Renal cortex interstitium (tissue), 11 donors: ENCODE data around the gene SYNGR1. TPM values are rescaled to one million over a fixed set of nuclear protein-coding genes. Genes with fewer than 3 reads are reported as not detected.

Experiments used
- DNase-seq, 11 donors: peaks; one replicate each; pipeline ENCODE4 v3.0.0-alpha.2; 2013; ENCODE audit warnings: low read depth in 9 of 11, low spot score in 4 of 11; ENCODE audit errors: extremely low read depth in 1 of 11
- polyA plus RNA-seq, 3 donors: library from polyadenylated mRNA; unstranded; fragments of 120-200 nt; gene quantifications; one replicate each; pipeline ENCODE4 v1.2.1, GENCODE V29; 2013; ENCODE audit not compliant: insufficient read length in 3 of 3

SYNGR1 gene
- polyA plus RNA-seq, 3 donors = 15.7 to 28.4 (median 23.7) TPM

DNA sequence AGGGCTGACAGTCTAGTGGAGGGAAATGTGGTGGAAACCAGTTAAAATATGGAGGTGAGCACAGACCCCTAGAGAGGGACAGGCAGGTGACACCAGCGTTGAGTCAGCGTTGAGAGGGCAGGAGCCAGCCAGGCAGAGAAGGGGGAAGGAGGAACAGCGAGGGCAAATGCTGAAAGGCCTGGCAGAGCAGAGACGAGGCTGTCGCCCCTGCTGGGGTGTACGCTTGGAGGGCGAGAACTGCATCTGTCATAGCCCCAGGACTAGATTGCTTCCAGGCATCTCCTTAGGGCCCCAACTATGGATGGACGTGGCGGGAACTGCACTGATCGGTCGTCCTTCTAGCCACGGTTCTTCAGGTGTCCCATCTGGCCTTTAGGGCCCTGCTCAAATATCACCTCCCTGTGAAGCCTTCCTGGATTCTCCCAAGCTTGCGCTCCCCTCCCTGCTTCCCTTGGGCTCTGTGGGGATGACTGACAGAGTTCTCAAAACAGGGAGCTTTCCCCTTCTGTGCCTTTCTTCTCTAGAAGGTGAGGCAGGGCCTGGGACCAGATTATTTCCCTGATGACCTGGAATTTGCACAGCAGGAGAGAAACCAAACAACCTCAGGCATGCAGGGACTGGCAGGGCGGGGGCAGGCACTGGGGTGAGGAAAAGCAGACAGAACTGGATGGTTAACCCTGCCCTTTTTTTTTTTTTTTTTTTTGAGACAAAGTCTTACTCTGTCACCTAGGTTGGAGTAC is 11.1 kb downstream of the SYNGR1 start:
- no peak for DNase-seq

GRCh38 chr22:39361496-39361895 is 11.7 kb downstream of the SYNGR1 start:
- DNase-seq = no peak

- DNase-seq = no peak
Measured at GRCh38 chr22:39362271-39362670, 12.5 kb downstream of the SYNGR1 start.

DNA sequence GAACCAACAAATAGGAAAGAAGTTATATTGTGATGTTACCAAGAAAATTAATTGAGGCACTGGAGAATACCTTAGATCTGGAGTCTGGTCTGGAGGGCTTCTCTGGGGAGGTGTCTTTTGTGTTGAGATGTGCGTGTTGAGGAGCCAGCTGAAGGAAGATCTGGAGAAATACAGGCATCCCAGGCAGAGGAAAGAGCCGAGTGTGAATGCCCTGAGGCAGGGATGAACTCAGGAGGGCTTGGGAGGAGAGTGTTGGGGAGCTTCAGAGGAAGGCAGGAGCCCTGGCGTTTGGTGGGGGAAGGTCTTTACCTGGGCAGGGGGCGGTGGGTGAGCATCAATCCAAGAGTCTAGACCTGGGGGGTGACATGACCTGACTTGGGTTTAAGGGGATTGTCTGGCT is 13.1 kb downstream of the SYNGR1 start:
- DNase-seq = no peak

DNA sequence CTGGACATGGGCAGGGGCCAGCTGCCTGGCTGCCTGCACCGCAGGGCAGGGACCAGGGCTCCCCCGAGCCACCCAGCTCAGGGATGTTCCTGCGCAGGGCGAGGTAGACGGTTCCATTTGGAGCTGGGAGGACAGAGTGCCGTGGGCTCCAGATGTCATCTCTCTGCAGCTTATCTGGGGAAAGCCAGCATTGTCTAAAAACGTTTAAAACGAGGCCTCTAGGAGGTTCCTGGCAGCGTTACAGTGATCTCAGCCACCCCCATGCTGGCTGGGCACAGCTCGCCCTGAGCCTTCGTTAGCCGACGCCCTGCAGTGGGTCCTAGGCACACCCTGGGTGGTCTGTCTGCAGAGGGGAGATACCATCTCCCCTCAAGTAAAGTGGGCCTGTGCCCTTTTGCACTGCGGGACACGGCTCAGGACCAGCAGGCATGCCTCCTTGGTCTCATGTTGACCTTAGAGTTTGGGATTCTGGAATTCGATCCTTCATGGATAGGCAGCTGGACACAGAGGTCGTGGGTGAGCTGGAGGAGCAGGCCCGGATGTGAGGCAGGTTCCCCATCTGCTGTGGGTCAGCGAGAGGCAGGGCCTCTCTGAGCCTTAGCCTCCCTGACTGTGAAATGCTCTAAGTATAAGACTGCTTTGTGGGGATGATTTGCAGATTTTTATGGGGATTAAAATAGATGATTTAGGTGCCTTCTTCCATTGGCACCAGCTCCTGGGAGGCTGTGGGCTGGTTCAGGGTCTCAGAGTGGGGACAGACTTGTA is 14.1 kb downstream of the SYNGR1 start:
- no peak for DNase-seq

GRCh38 chr22:39364714-39365491 is 15.1 kb downstream of the SYNGR1 start:
- no peak for DNase-seq

GRCh38 chr22:39365492-39365780 is 15.6 kb downstream of the SYNGR1 start:
- no peak for DNase-seq

DNA sequence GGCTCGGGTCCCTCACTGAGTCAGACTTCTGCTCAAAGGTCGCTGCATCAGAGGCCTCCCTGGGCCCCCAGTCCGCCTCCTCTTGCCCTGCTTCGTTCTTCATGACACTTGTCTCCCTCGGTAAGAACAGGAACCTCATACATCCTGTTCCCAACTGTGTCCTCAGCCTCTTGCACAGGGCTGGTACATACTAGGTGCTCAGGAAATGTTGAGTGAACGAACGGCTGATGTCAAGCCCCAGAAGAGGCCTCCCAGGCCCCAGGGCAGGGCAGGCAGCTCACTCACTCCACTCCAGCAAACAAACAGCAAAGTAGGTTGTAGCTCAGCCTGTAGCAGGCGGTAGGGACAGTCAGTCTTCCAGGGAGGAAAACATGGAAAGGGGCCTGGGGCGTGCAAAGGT is 17.2 kb downstream of the SYNGR1 start:
- no peak for DNase-seq

DNA sequence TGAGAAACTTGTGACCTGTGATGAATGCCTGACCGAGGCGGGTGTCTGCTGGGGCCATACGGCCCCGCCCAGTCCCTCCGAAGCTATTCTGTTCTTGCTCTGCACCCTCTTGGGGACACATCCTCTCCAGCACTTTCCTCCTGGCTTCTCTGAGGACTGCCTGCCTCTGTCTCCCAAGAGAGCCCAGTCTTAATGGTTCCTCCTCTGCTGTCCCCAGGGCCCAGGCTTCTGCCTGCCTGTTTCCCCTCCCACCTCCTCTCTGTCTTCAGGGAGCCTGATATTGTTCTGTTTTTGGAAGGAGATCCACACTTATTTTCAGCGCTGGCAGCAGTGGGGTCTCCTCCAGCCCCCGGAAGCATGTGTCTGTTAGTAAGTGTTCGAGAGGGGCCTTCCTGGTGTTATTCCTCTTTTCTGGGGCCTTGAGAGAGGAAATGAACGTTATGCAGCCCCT is 18.7 kb downstream of the SYNGR1 start:
- DNase-seq = no peak

DNA sequence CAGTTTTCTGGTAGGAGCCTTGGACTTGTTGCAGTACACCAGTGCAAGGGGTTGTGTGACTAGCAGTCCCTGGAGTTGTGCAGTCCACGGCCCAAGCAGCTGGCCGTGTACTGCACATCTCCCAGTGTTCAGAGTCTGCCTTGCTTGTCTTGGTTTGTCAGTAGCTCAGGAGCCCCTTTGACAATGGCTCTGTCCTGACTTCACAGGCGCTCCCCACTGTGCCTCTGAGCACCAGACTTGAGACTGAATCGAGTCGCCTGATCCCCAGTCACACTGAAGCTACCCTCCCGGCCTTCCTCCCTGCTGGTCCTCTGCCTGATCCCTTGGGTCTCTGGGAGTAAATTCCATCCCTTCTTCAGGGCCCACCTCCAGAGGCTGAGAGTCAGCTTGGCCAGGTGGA is 19.4 kb downstream of the SYNGR1 start:
- no peak for DNase-seq

DNA sequence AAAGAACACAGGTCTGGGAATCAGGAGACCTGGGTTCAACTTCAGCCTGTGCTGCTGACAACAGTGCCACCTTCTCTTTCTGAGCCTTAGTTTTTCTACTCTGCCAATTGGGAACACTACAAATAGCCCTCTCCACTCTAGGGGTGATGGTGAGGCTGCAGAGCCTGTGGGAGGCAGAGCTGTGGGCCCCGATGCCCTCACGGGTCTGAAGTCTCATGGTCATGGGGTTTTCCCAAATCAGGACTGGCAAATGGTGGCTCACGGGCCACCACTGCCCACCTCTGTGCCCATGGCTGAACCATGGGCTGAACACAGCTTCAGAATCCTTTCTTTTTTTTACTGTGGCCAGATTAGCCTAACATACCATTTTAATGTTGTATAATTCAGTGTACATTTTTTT is 19.8 kb downstream of the SYNGR1 start:
- no peak for DNase-seq

GRCh38 chr22:39371732-39372131 is 21.9 kb downstream of the SYNGR1 start:
- no peak for DNase-seq

- no peak for DNase-seq
Measured at GRCh38 chr22:39374191-39374590, 24.4 kb downstream of the SYNGR1 start.

DNA sequence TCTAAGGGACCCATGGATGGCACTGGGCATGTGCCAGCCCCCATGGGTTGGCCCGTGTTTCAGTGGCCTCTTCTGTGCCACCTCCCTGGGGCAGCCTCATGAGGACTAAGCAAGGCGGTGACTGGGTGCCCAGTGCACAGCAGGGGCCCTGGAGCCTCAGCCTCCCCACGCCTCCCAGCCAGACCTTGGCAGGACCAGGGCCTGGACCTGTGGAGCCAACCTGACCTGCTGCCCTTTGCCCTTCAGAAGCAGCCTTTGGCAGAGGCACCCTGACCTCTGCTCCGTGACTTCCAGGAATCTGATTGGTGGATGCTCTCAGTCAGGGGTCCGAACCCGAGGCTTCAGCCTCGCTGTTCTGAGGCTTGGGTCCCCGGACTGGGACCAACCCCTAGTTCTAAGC is 25.0 kb downstream of the SYNGR1 start:
- DNase-seq = no peak

DNA sequence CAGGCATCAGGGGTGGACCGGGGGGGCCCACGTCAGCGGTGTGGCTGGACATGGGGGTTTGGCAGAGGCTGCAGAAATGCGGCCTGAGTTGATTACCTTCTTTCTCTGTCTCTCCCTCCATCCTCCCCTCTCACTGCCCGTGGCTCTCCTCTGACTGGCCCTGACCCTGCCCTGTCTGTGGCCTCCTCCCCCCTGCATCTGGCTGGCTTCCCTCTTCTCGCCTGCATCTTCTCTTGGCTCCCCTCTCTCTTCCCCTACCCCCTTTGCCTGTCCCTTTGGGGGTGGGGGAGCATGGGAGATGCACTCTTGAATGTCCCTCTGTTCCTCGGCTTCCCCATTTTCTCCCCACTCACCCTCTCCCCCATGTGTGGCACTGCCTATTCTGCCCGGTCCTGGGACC is 25.9 kb downstream of the SYNGR1 start:
- no peak for DNase-seq

- no peak for DNase-seq
Measured at GRCh38 chr22:39379756-39380730, 30.3 kb downstream of the SYNGR1 start.

DNA sequence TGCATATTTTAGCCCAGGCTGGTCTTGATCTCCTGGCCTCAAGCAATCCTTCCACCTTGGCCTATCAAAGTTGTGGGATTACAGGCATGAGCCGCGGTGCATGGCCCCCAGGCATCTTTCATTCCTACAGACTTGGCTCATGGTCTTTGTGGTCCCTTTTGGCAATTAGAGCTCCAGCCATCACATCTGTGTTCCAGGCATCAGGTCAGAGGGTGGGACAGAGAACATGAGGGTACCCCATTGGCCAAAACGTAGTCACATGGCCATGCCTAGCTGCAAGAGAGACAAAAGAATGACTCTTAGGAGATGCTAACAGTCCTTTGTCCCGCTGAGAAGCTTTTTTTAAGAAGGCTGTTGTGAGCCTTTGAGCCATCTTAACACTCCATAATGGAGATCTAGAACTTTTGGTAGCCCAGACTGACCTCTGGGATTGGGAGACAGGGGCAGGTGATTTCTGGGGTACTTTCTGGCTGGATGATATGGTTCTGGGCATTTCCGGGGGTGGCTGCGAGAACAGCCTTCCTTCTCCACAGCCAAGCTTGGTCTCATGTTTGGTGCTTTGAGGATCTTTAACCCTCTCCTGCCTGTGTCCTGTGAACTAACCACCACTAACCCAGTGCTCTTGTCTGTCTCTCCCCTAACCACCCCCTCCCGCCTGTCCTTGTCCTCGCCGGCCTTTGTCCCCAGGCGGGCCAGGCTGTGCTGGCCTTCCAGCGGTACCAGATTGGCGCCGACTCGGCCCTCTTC is 31.4 kb downstream of the SYNGR1 start:
- DNase-seq = no peak

GRCh38 chr22:39381930-39382329 is 32.1 kb downstream of the SYNGR1 start:
- DNase-seq = no peak
